ENCODE data around the gene EXOC3.

- TF ChIP-seq RAD21 (IDR thresholded peaks at IDR 0.05; ENCODE audit: low read length) (no peak), CTCF (conservative IDR thresholded peaks at IDR 0.05; ENCODE audit: low read depth, low read length) (no peak), SMC3 (IDR thresholded peaks at IDR 0.05; ENCODE audit: low read depth, low read length) (no peak), CEBPB (IDR thresholded peaks at IDR 0.05; ENCODE audit: low read depth, low read length) (no peak), USF2 (IDR thresholded peaks at IDR 0.05; ENCODE audit: low read depth, low read length) (peak; percentile 62; the same call in 1 of the 2 replicates), POLR2A (IDR thresholded peaks at IDR 0.05; ENCODE audit: low read depth, low read length) (no peak), NFE2L2 (IDR thresholded peaks at IDR 0.05; ENCODE audit: low read depth, low read length) (no peak), MAZ (IDR thresholded peaks at IDR 0.05; ENCODE audit: borderline replicate concordance, low read depth, low read length) (no peak), RFX5 (IDR thresholded peaks at IDR 0.05; ENCODE audit: low read depth, low read length) (no peak)
Observed at GRCh38 chr5:418162-419121, 24.5 kb upstream of the EXOC3 start.
